Measurements from ENCODE around the gene GADL1. TPM values are rescaled to one million over a fixed set of nuclear protein-coding genes. Genes with fewer than 3 reads are reported as not detected.

Gene GADL1
- polyA plus RNA-seq, 1 donor: 0.04 TPM

DNA sequence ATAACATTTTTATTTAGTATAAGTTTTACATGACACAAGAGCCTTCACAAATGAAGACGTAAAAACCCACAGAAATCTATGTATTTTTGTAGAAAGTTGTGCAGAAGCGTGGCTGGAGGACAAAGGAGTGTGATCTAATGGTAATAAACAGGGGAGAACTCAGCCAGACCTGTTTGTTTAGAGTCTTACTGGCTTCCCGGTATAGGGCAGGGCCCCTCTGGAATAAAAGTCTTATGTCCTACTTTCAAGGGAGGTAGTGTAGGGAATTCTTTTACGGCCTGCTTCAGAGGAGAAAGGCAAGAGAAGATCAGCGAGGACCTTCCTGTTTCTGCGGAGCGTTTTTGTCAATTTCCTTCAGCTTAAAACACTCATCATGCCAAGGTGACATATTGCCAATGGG is 184.4 kb downstream of the GADL1 start:
- 50% methylated on average over 1 of the region's 7 CpGs for WGBS (ENCODE audit: insufficient coverage, low lambda C conversion rate)
- Histone ChIP-seq H3K27me3 (ENCODE audit: control insufficient read depth, insufficient read depth, low read length) (no peaks in the 10 kb centered on the region), H3K4me3 (ENCODE audit: low read length) (no peak overlapping the region), H3K36me3 (ENCODE audit: control insufficient read depth, insufficient read depth, low read length) (no peaks in the 10 kb centered on the region), H3K9me3 (ENCODE audit: control insufficient read depth, low read depth, low read length) (no peaks in the 10 kb centered on the region), H3K27ac (ENCODE audit: low read length) (no peak overlapping the region), H3K4me1 (ENCODE audit: control insufficient read depth, insufficient read depth, low read length) (no peaks in the 10 kb centered on the region)
- peak in 1 of 2 donors; percentile 17 for DNase-seq

DNA sequence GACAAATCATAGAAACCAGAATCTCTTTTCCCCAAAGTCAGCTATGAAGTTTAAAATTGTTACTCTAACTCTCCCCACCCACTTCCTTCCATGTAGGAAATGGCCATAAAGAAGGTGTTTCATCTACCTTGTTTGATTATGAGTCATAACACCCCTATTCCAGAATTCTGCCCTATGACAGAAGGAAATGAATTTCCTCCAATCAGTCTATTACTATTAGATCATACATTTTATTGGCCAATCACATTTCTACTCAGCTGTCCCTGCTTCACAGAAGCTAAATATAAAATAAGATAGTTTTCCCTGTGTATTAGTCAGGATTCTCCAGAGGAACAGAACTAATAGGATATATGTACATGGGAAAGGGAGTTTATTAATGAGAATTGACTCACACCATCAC is 186.0 kb downstream of the GADL1 start:
- no peak for DNase-seq
- H3K4me1 ChIP-seq (ENCODE audit: control insufficient read depth, insufficient read depth, low read length): no peaks in the 10 kb centered on the region
- H3K27ac ChIP-seq (ENCODE audit: low read length): no peak overlapping the region
- no peak overlapping the region for H3K4me3 ChIP-seq (ENCODE audit: low read length)
- no peaks in the 10 kb centered on the region for H3K36me3 ChIP-seq (ENCODE audit: control insufficient read depth, insufficient read depth, low read length)
- no peaks in the 10 kb centered on the region for H3K27me3 ChIP-seq (ENCODE audit: control insufficient read depth, insufficient read depth, low read length)
- no peaks in the 10 kb centered on the region for H3K9me3 ChIP-seq (ENCODE audit: control insufficient read depth, low read depth, low read length)

DNA sequence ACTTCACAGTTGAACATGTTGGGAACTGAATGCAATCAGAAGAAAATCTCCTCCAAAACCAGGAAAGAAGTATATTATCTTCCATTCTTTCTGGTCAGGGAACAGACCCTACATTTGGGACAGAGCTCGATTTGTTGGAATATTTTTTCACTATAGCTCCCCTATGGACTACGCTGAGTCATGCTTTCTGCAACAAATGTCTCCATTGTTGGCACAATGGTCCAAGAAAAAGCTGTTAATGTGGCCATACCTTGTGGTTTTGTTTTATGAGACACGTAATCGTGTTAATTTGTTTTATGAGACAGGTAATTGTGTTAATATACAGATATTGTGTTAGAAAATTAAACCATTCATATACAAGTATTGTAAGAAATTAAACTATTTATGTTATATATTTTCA is 186.6 kb downstream of the GADL1 start:
- Histone ChIP-seq H3K27ac (ENCODE audit: low read length) (no peak overlapping the region), H3K27me3 (ENCODE audit: control insufficient read depth, insufficient read depth, low read length) (no peaks in the 10 kb centered on the region), H3K4me3 (ENCODE audit: low read length) (no peak overlapping the region), H3K4me1 (ENCODE audit: control insufficient read depth, insufficient read depth, low read length) (no peaks in the 10 kb centered on the region), H3K9me3 (ENCODE audit: control insufficient read depth, low read depth, low read length) (peaks cover 4% of the 10 kb centered on the region), H3K36me3 (ENCODE audit: control insufficient read depth, insufficient read depth, low read length) (no peaks in the 10 kb centered on the region)
- WGBS (ENCODE audit: insufficient coverage, low lambda C conversion rate): 100% methylated on average over 2 of the region's 4 CpGs
- no peak for DNase-seq

DNA sequence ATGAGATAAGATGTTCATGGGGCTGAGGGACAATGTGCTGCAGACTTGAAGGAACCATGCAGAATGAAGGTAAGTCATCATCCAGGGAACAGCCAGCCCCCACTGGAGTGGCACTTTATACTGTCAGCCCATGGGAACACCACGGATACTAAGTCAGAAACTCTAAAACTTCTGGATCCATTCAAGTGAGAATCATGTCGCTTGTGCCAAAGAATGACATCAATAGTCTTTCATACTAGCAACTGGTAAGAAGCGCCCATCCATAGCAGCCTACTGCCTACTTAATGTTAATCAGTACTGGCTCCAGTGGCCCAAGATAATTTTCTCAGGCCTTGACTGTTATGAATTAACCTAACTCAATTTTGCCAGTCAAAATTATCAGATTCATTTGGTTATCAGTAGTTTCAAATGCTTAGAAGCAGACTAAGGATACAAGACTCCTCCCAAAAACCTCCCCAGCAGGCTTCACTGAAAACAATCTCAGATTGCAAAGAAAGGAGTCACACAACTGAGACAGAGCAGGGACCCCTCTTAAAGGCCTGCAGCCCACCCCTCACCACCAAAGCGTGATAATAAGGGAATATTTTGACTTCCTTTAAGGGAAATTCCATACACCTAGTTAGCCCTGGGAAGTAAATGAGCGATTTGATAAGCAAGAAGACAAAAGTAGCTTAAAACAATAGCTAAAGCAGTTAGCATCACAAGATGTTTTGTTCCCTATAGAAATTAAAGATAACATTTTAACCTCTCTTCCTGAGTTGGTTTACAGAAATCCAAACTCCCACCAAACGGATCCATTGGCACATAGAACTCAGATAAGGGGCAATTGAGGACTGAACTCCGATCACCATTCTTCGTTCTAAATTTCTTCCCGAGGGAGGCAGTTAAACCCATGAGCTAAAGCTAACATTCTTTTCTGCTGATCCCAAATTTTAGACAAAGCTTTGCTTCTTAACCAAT is 189.2 kb downstream of the GADL1 start:
- H3K27me3 ChIP-seq (ENCODE audit: control insufficient read depth, insufficient read depth, low read length): no peaks in the 10 kb centered on the region
- H3K36me3 ChIP-seq (ENCODE audit: control insufficient read depth, insufficient read depth, low read length): no peaks in the 10 kb centered on the region
- H3K4me3 ChIP-seq (ENCODE audit: low read length): no peak overlapping the region
- H3K9me3 ChIP-seq (ENCODE audit: control insufficient read depth, low read depth, low read length): peaks cover 4% of the 10 kb centered on the region
- no peak for DNase-seq
- H3K27ac ChIP-seq (ENCODE audit: low read length): no peak overlapping the region
- H3K4me1 ChIP-seq (ENCODE audit: control insufficient read depth, insufficient read depth, low read length): no peaks in the 10 kb centered on the region
- WGBS (ENCODE audit: insufficient coverage, low lambda C conversion rate): 40% methylated on average over 1 of the region's 9 CpGs

DNA sequence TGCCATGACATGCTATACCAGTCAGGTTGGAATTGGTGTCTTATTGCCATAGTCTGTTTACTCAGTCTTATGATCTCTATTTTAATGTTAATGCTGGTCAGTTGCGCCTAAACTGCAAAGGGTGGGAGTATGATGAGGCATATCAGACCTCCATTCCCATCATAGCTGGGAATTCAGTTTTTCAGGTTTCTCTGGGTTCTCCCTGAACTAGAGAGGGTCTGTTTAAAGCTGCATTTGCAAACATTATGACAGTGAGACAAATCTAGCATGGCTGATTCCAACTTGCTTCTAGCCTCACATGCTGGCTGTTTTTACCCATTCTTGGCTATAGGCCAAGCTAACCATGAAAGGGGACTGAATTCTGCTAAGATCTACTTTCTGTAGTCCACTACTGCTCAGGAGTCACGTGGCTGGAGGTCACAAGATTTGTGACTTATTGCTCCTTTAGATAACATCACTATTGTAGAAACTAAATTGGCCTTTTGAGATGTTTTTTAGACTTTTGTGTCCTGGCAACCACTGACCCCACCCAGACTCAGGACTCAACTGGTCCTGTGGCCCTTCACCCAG is 191.5 kb downstream of the GADL1 start:
- H3K4me1 ChIP-seq (ENCODE audit: control insufficient read depth, insufficient read depth, low read length): no peaks in the 10 kb centered on the region
- WGBS (ENCODE audit: insufficient coverage, low lambda C conversion rate): no CpG with 5 or more reads among the region's 2 CpGs
- DNase-seq: no peak

DNA sequence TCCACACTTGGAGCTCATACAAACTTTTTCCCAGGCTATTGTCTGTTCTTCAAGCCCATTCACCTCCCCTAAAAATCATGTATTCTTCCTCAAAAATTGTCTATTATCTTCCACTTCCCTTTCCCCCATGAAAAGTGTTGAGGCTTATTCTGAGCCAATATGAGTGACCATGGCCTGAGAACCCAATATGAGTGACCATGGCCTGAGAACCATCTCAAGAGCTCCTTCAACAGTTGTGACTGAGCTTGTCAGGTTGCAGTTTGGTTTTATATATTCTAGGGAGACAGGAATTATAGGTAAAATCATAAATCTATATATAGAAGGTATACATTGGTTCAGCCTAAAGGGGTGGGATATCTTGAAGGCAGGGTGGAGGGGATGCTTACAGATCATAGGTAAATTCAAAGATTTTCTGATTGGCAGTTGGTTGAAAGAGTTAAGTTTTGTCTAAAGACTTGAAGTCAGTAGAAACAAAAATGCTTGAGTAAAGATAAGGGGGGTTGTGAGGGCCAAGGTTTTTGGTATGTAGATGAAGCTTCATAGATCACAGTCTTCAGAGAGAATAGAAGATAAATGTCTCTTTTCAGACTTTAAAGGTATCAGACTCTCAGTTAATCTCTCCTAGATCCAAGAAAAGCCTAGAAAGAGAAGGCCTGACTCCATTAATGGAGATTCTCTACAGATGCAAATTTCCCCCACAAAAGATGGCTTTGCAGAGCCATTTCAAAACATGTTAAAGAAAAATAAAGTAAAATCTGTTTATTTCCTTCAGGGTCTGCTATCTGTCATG is 192.2 kb downstream of the GADL1 start:
- Histone ChIP-seq H3K9me3 (ENCODE audit: control insufficient read depth, low read depth, low read length) (peaks cover 4% of the 10 kb centered on the region), H3K4me3 (ENCODE audit: low read length) (no peak overlapping the region), H3K36me3 (ENCODE audit: control insufficient read depth, insufficient read depth, low read length) (no peaks in the 10 kb centered on the region), H3K27ac (ENCODE audit: low read length) (no peak overlapping the region), H3K4me1 (ENCODE audit: control insufficient read depth, insufficient read depth, low read length) (no peaks in the 10 kb centered on the region), H3K27me3 (ENCODE audit: control insufficient read depth, insufficient read depth, low read length) (no peaks in the 10 kb centered on the region)
- no peak for DNase-seq

More for the DNA sequence above, 191.5 kb downstream of the GADL1 start:
- H3K36me3 ChIP-seq (ENCODE audit: control insufficient read depth, insufficient read depth, low read length): no peaks in the 10 kb centered on the region
- no peak overlapping the region for H3K27ac ChIP-seq (ENCODE audit: low read length)
- H3K9me3 ChIP-seq (ENCODE audit: control insufficient read depth, low read depth, low read length): peaks cover 4% of the 10 kb centered on the region
- no peaks in the 10 kb centered on the region for H3K27me3 ChIP-seq (ENCODE audit: control insufficient read depth, insufficient read depth, low read length)
- H3K4me3 ChIP-seq (ENCODE audit: low read length): no peak overlapping the region

DNA sequence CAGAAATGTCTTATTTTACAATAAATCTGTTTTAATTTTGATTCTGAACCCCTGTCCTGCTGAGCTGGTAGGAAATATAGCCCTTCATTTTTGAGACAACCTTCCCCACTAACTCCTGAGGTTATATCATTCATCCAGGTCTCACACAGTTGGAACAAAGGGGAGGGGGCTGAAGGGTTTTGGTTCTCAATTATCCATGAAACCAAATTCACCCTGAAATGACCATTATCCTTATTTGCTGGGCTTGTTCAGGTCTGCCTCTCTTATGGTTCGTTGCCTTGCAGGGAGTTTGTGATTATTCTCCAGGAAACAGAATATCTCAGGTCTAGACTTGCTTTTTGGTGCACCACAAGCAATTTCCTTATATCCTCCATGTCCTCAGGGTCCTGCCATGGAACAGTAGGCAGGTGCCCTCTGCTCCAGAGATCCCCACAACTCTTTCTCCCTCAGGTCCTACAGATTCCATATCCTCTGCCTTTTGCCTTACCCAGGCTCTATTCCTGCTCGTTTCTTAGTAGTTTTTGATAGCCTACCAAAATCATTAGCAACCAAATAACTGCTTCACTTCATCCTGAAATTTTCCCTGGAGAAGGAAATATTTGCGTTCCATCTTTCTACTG is 193.6 kb downstream of the GADL1 start:
- 80% methylated on average over 1 of the region's 3 CpGs for WGBS (ENCODE audit: insufficient coverage, low lambda C conversion rate)
- no peak for DNase-seq
- H3K9me3 ChIP-seq (ENCODE audit: control insufficient read depth, low read depth, low read length): peaks cover 4% of the 10 kb centered on the region
- H3K4me3 ChIP-seq (ENCODE audit: low read length): no peak overlapping the region
- H3K4me1 ChIP-seq (ENCODE audit: control insufficient read depth, insufficient read depth, low read length): no peaks in the 10 kb centered on the region
- H3K27me3 ChIP-seq (ENCODE audit: control insufficient read depth, insufficient read depth, low read length): no peaks in the 10 kb centered on the region
- peaks cover 4% of the 10 kb centered on the region for H3K36me3 ChIP-seq (ENCODE audit: control insufficient read depth, insufficient read depth, low read length)
- no peak overlapping the region for H3K27ac ChIP-seq (ENCODE audit: low read length)

DNA sequence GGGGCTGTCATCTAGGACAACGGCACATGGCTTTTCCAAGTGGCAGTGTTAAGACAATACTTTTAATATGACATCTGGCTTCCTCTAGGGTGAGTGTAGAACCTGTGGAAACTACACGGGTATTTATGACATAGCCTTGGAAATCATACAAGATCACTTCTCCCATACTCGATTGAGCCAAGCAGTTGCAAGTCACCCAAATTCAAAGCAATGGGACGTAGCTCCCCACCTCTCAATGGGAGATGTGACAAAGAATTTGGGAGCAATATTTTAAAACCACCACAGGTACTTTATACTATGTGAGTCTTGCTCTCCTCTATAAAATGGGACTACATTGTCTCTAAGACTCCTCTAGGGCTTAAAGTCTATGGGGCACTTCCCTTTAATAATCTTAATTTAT is 194.5 kb downstream of the GADL1 start:
- Histone ChIP-seq H3K4me1 (ENCODE audit: control insufficient read depth, insufficient read depth, low read length) (no peaks in the 10 kb centered on the region), H3K27ac (ENCODE audit: low read length) (no peak overlapping the region), H3K9me3 (ENCODE audit: control insufficient read depth, low read depth, low read length) (peaks cover 4% of the 10 kb centered on the region), H3K27me3 (ENCODE audit: control insufficient read depth, insufficient read depth, low read length) (no peaks in the 10 kb centered on the region), H3K4me3 (ENCODE audit: low read length) (no peak overlapping the region), H3K36me3 (ENCODE audit: control insufficient read depth, insufficient read depth, low read length) (peaks cover 11% of the 10 kb centered on the region)
- DNase-seq: no peak
- no CpG with 5 or more reads among the region's 4 CpGs for WGBS (ENCODE audit: insufficient coverage, low lambda C conversion rate)

DNA sequence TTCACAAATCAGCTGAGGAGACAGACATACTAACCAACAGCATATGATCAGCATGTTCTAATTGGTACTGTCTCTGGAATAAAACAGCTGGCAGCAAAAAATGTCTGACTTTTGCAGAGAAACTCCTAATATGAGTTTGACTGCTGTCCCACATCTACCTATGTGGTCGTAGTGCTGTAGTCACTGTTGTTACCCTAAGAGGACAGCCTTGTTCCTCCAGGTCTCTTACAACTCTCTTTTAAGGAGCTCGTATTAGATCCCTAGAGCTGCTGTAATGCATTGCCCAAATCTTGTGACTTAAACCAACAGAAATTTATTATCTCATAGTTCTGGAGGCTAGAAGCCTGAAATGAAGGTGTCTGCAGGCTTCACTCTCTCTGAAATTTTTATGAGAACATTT is 195.9 kb downstream of the GADL1 start:
- H3K4me1 ChIP-seq (ENCODE audit: control insufficient read depth, insufficient read depth, low read length): no peaks in the 10 kb centered on the region
- H3K27ac ChIP-seq (ENCODE audit: low read length): no peak overlapping the region
- DNase-seq: no peak
- H3K9me3 ChIP-seq (ENCODE audit: control insufficient read depth, low read depth, low read length): peaks cover 4% of the 10 kb centered on the region
- no peaks in the 10 kb centered on the region for H3K27me3 ChIP-seq (ENCODE audit: control insufficient read depth, insufficient read depth, low read length)
- 100% methylated on average over 1 of the region's 2 CpGs for WGBS (ENCODE audit: insufficient coverage, low lambda C conversion rate)
- H3K36me3 ChIP-seq (ENCODE audit: control insufficient read depth, insufficient read depth, low read length): peaks cover 20% of the 10 kb centered on the region
- H3K4me3 ChIP-seq (ENCODE audit: low read length): no peak overlapping the region

DNA sequence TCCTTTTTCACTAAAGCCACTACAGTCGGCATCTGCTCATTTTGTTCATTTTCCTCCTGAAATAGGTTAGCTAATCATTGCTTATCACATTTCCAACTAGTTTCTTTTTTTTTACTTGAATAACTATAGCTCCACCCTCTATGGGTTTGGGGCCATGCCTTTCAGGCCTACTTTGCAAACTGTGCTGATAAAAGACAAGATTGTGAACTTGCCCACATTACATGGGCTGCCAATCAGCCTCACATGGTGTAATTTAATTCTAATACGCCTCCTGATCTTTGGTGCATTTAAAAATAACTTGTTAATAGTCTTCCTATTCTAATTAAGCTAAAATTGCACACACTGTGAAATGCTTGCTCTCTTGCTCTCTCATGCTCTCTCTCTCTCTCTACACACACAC is 197.6 kb downstream of the GADL1 start:
- H3K4me1 ChIP-seq (ENCODE audit: control insufficient read depth, insufficient read depth, low read length): no peaks in the 10 kb centered on the region
- WGBS (ENCODE audit: insufficient coverage, low lambda C conversion rate): 60% methylated on average over 1 of the region's 2 CpGs
- H3K9me3 ChIP-seq (ENCODE audit: control insufficient read depth, low read depth, low read length): no peaks in the 10 kb centered on the region
- H3K27me3 ChIP-seq (ENCODE audit: control insufficient read depth, insufficient read depth, low read length): no peaks in the 10 kb centered on the region
- DNase-seq: no peak
- peaks cover 28% of the 10 kb centered on the region for H3K36me3 ChIP-seq (ENCODE audit: control insufficient read depth, insufficient read depth, low read length)
- H3K4me3 ChIP-seq (ENCODE audit: low read length): no peak overlapping the region
- no peak overlapping the region for H3K27ac ChIP-seq (ENCODE audit: low read length)

Measured in large intestine (tissue), 3 donors.